ENCODE data around the gene ASNSD1.
A peak's percentile ranks its signal among the peaks of the same experiment; 100 is the strongest.

The ASNSD1 gene

GRCh38 chr2:189661148-189661956, at the start of gene ASNSD1:
Gene ASNSD1, plus strand, starts transcription at chr2:189661459. Its CDS starts 4,674 bp downstream, at chr2:189666133.
- H3K27ac ChIP-seq, result peak within 1 kb of the TSS; percentile 74
- H3K36me3 ChIP-seq, result peaks cover 19% of the 10 kb centered on the region
- H3K4me3 ChIP-seq (ENCODE audit: low read depth, low read length), result peak within 1 kb of the TSS; percentile 93
- TF ChIP-seq, protein P1, sequence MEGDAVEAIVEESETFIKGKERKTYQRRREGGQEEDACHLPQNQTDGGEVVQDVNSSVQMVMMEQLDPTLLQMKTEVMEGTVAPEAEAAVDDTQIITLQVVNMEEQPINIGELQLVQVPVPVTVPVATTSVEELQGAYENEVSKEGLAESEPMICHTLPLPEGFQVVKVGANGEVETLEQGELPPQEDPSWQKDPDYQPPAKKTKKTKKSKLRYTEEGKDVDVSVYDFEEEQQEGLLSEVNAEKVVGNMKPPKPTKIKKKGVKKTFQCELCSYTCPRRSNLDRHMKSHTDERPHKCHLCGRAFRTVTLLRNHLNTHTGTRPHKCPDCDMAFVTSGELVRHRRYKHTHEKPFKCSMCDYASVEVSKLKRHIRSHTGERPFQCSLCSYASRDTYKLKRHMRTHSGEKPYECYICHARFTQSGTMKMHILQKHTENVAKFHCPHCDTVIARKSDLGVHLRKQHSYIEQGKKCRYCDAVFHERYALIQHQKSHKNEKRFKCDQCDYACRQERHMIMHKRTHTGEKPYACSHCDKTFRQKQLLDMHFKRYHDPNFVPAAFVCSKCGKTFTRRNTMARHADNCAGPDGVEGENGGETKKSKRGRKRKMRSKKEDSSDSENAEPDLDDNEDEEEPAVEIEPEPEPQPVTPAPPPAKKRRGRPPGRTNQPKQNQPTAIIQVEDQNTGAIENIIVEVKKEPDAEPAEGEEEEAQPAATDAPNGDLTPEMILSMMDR (IDR thresholded peaks at IDR 0.05; ENCODE audit: low read depth, low read length), result peak; percentile 81
- peak; percentile 98 for DNase-seq
- H3K9me3 ChIP-seq (ENCODE audit: severe bottlenecking), result no peaks in the 10 kb centered on the region
- no peaks in the 10 kb centered on the region for H3K27me3 ChIP-seq (ENCODE audit: insufficient read depth, low read depth, severe bottlenecking)

DNA sequence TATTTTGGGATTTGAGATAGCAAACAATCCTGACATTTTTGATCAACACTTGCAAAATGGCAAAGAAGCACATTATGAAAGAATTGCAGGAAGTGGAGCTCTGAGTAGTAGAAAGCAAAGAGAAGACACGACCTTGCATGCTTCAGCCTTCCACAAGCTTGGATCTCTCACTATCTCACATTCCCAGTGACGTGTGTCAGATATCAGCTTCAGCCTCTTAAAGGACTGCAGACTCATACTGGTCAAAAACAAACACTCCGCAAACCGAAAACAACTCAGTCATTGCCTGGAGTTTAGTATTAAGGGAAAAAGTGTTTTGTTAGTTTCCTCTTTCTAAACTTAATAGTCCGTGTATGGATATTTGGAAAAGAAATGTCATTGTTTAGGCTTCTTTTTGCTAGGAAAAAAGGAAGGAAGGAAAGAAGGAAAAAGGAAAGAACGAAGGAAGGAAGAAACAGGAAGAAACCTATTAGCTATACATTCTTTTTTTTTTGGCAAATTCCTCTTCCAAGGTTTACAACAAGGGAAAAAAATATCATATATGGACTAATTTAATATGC, 48.1 kb upstream of the ASNSD1 start:
- no peak overlapping the region for H3K27ac ChIP-seq
- TF ChIP-seq, protein P1 (IDR thresholded peaks at IDR 0.05; ENCODE audit: low read depth, low read length), result no peak
- H3K36me3 ChIP-seq, result no peaks in the 10 kb centered on the region
- no peak overlapping the region for H3K4me3 ChIP-seq (ENCODE audit: low read depth, low read length)
- no peaks in the 10 kb centered on the region for H3K27me3 ChIP-seq (ENCODE audit: insufficient read depth, low read depth, severe bottlenecking)
- no peak for DNase-seq
- no peaks in the 10 kb centered on the region for H3K9me3 ChIP-seq (ENCODE audit: severe bottlenecking)

- H3K27ac ChIP-seq, result no peak overlapping the region
- DNase-seq, result no peak
- TF ChIP-seq, protein P1 (IDR thresholded peaks at IDR 0.05; ENCODE audit: low read depth, low read length), result no peak
- no peaks in the 10 kb centered on the region for H3K9me3 ChIP-seq (ENCODE audit: severe bottlenecking)
- no peak overlapping the region for H3K4me3 ChIP-seq (ENCODE audit: low read depth, low read length)
- H3K27me3 ChIP-seq (ENCODE audit: insufficient read depth, low read depth, severe bottlenecking), result no peaks in the 10 kb centered on the region
- no peaks in the 10 kb centered on the region for H3K36me3 ChIP-seq
Observed at GRCh38 chr2:189613650-189614420, 47.4 kb upstream of the ASNSD1 start.

DNA sequence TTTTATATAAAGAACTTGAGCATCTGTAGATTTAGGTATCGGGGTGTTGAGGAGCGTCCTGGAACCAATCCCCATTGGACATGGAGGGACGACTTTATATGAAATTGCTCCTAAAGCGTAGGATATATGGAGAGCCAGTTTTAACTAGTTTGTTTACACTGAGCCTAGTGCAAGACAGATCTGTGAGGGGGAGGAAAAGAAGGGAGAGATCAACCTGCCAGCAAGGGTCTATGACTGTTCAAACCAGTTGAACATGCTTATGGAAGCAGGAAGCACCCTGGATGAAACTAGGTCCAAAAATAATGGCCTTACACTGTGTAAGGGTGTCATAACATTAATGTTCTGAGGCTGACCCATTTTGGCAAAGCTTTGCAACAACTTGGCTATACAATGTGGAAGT, 46.7 kb upstream of the ASNSD1 start:
- Histone ChIP-seq H3K9me3 (ENCODE audit: severe bottlenecking) (no peaks in the 10 kb centered on the region), H3K27me3 (ENCODE audit: insufficient read depth, low read depth, severe bottlenecking) (no peaks in the 10 kb centered on the region), H3K27ac (no peak overlapping the region), H3K4me3 (ENCODE audit: low read depth, low read length) (no peak overlapping the region), H3K36me3 (no peaks in the 10 kb centered on the region)
- TF ChIP-seq, protein P1 (IDR thresholded peaks at IDR 0.05; ENCODE audit: low read depth, low read length), result no peak
- DNase-seq, result no peak

GRCh38 chr2:189618197-189618596, 43.1 kb upstream of the ASNSD1 start:
- TF ChIP-seq, protein P1 (IDR thresholded peaks at IDR 0.05; ENCODE audit: low read depth, low read length), result no peak
- H3K4me3 ChIP-seq (ENCODE audit: low read depth, low read length), result no peak overlapping the region
- H3K27me3 ChIP-seq (ENCODE audit: insufficient read depth, low read depth, severe bottlenecking), result no peaks in the 10 kb centered on the region
- no peak overlapping the region for H3K27ac ChIP-seq
- DNase-seq, result peak; percentile 20
- no peaks in the 10 kb centered on the region for H3K9me3 ChIP-seq (ENCODE audit: severe bottlenecking)
- H3K36me3 ChIP-seq, result no peaks in the 10 kb centered on the region
